Gastrocnemius medialis (tissue), 4 donors: ENCODE data around the gene ZNF579.

ENCODE experiments used
- CTCF ChIP-seq, 5 experiments: fragments of 450-650 bp in 3 of 5; fragments of 200-600 bp in 2 of 5; sonication (generic) in 2 of 5; IDR thresholded peaks in 4 of 5; conservative IDR thresholded peaks in 1 of 5; 1 replicate in 4 of 5; 2 replicates in 1 of 5; pipeline ENCODE4 v1.5.1; 2016 to 2019; ENCODE audit warnings: antibody characterized with exemption in 5 of 5, mild to moderate bottlenecking in 3 of 5, moderate library complexity in 3 of 5
- POLR2A ChIP-seq, 2 donors: fragments of 450-650 bp; IDR thresholded peaks; one replicate each; pipeline ENCODE4 v1.6.1; 2017; ENCODE audit warnings: antibody characterized with exemption in 2 of 2, mild to moderate bottlenecking in 2 of 2, moderate library complexity in 2 of 2

DNA sequence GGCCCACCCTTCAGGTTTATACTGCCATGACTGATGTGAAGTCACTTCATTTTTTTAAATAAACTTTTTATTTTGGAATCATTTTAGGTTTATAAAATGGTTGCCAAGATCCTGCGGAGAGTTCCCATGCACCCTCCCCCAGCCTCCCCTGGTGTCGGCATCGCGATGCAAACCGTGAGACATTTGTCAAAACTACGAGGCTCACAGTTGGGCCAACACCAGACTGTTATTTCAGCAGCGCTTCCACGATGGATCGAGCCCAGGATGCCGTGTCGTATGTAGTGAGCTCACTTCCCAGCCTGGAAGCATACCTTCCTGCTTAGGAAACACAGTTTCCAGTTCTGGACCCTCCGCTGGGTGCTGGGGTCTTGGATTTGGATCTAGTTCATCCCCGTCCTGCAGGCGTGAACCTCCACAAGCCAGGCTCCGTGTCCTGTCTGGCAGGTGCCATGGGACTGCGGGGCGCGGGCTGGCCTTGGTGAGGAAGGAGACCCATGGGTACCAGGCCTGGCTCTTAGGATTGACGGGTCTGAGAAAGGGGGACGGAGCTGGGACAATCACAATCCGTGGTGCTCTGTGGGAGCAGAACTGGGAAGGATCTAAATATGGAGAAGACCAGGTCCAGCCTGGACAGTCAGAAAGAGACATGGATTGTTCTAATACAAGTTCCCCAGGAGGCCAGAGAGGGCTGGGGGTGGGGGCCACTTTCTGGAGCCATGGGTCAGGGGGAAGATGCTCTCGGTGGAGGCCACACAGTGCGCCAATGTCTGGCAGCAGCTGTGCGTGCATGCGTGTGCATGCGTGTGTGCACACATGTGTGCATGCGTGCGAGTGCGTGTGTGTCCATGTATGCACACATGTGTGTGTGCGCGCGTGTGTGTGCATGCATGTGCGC lies 41.3 kb downstream of the ZNF579 start:
- TF ChIP-seq CTCF (IDR thresholded peaks at IDR 0.05 in 4 of 5, conservative IDR thresholded peaks at IDR 0.05 in 1 of 5) (no peak), POLR2A (IDR thresholded peaks at IDR 0.05) (no peak)
